NT2/D1 (cell line): ENCODE measurements around the gene DMRTC2.

Experiments used
- SUZ12 ChIP-seq: IDR thresholded peaks from 2 replicates; pipeline ENCODE4 v1.6.1; 2011; ENCODE audit not compliant: insufficient read length, insufficient read depth; ENCODE audit errors: extremely low read depth
- YY1 ChIP-seq: IDR thresholded peaks from 2 replicates; pipeline ENCODE4 v1.6.1; 2011; ENCODE audit not compliant: insufficient read length, insufficient read depth
- ZNF274 ChIP-seq: IDR thresholded peaks from 2 replicates; pipeline ENCODE4 v1.6.1; 2011; ENCODE audit warnings: mild to moderate bottlenecking, low read depth, low read length

GRCh38 chr19:41886761-41887710 lies 42.2 kb downstream of the DMRTC2 start:
- TF ChIP-seq YY1 (no peak), ZNF274 (no peak), SUZ12 (no peak)
